ENCODE measurements around the gene TSPAN9. TPM values are rescaled to one million over a fixed set of nuclear protein-coding genes. Genes with fewer than 3 reads are reported as not detected.

The TSPAN9 gene
- total RNA-seq, 1 donor from 2014 or later: 23.8 TPM

GRCh38 chr12:3186546-3187215 is 109.5 kb downstream of the TSPAN9 start:
- Mint-ChIP-seq H3K4me3 (no peak overlapping the region), H3K9me3 (no peaks in the 10 kb centered on the region), H3K4me1 (peaks cover 5% of the 10 kb centered on the region), H3K27me3 (ENCODE audit: low read depth) (no peaks in the 10 kb centered on the region), H3K27ac (ENCODE audit: unreplicated experiment) (no peak overlapping the region), H3K36me3 (ENCODE audit: low read depth) (no peaks in the 10 kb centered on the region)
- TF ChIP-seq CTCF (conservative IDR thresholded peaks at IDR 0.05): no peak
- no peak for DNase-seq (ENCODE audit: low read depth, low spot score)

DNA sequence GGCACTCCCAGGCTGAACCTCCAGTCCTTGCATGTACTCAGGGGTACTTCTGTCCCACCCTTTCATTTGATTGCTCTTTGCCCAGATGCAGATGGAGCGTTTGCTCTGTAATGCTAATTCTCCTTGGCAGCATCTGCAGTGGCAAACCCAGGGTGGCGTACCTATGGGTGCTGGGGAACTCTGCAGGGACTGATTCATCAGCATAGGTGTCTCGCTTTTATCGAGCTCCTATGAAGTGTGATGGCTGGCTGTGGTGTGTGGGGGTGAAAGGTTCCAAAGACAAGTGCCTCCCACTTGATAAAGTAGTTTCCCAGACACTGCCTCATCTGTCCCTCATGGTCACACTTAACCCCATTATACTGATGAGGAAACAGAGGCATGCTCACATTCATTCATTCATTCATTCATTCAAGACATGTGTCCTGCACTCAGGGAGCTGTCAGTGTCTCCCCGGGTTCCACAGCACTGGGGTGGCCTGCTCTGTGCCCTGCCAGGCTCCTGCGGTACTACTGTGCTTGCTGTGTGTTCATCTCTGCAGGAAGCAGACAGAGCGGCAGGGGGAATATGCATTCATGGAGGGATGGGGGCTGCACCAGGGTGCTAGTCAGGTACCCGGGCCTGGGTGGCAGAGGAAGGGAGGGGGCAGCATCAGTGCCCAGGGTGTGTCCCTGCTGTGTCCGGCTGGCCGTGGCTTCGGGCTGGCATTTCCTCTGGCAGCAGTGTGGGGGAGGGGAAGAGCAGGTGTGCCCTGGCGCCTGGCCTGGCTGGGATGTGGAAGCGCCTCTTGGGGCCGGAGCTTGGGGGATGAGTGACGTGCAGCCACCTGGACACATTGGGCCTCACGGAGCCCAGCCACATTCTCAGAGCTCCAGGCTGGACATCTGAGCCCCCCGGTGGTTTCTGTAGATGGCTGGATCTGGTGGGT is 110.9 kb downstream of the TSPAN9 start:
- Mint-ChIP-seq H3K27me3 (ENCODE audit: low read depth) (no peaks in the 10 kb centered on the region), H3K27ac (ENCODE audit: unreplicated experiment) (no peak overlapping the region), H3K4me1 (peaks cover 10% of the 10 kb centered on the region), H3K4me3 (no peak overlapping the region), H3K36me3 (ENCODE audit: low read depth) (no peaks in the 10 kb centered on the region), H3K9me3 (no peaks in the 10 kb centered on the region)
- TF ChIP-seq CTCF (conservative IDR thresholded peaks at IDR 0.05): no peak
- no peak for DNase-seq (ENCODE audit: low read depth, low spot score)

- H3K27me3 Mint-ChIP-seq (ENCODE audit: low read depth): no peaks in the 10 kb centered on the region
- H3K27ac Mint-ChIP-seq (ENCODE audit: unreplicated experiment): no peak overlapping the region
- H3K4me3 Mint-ChIP-seq: no peak overlapping the region
- peaks cover 10% of the 10 kb centered on the region for H3K4me1 Mint-ChIP-seq
- TF ChIP-seq CTCF (conservative IDR thresholded peaks at IDR 0.05): no peak
- DNase-seq (ENCODE audit: low read depth, low spot score): no peak
- no peaks in the 10 kb centered on the region for H3K36me3 Mint-ChIP-seq (ENCODE audit: low read depth)
- no peaks in the 10 kb centered on the region for H3K9me3 Mint-ChIP-seq
Measured at GRCh38 chr12:3189282-3189681, 112.1 kb downstream of the TSPAN9 start.

DNA sequence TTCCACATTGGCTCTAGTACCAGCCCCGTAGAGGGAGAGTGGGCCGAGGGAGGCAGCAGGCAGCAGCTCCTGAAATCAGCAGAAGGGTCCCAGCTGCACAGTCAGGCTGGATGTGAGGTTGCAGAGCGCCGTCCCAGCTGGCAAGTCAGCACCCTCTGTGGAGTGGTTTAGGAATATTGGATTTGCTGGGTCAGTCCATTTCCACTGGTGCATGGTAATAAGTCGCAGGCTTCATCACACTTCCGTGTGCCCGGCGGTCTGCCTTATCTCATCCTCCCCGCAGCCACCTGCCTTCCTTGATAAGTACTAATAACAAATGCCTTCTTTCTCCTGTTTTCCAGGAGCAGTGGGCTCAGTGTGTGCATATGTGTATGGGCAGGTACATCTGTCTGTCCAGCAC is 112.9 kb downstream of the TSPAN9 start:
- no peak overlapping the region for H3K4me3 Mint-ChIP-seq
- H3K4me1 Mint-ChIP-seq: peaks cover 15% of the 10 kb centered on the region
- H3K36me3 Mint-ChIP-seq (ENCODE audit: low read depth): no peaks in the 10 kb centered on the region
- no peaks in the 10 kb centered on the region for H3K27me3 Mint-ChIP-seq (ENCODE audit: low read depth)
- H3K9me3 Mint-ChIP-seq: no peaks in the 10 kb centered on the region
- no peak for DNase-seq (ENCODE audit: low read depth, low spot score)
- no peak for TF ChIP-seq CTCF (conservative IDR thresholded peaks at IDR 0.05)
- H3K27ac Mint-ChIP-seq (ENCODE audit: unreplicated experiment): no peak overlapping the region

DNA sequence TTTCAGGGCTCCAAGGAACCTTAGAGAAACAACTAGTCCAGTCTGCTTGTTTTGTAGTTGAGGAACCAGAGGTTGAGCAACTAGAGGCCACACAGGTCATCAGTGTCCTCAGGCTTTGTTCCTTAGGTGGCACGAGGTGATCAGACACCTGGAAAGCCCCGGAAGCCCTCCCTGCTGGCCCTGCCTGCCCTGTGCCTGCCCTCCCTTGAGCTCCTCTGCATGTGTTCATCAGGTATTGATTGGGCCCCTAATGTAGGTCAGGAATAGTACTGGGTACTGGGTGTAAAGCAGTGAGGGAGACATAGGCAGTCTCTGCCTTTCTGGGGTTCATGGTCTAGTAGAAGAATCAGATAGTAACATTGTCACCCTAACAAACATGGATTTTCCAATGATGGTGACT is 114.3 kb downstream of the TSPAN9 start:
- Mint-ChIP-seq H3K9me3 (no peaks in the 10 kb centered on the region), H3K27ac (ENCODE audit: unreplicated experiment) (no peak overlapping the region), H3K36me3 (ENCODE audit: low read depth) (no peaks in the 10 kb centered on the region), H3K4me1 (peaks cover 11% of the 10 kb centered on the region), H3K27me3 (ENCODE audit: low read depth) (no peaks in the 10 kb centered on the region), H3K4me3 (no peak overlapping the region)
- DNase-seq (ENCODE audit: low read depth, low spot score): no peak
- no peak for TF ChIP-seq CTCF (conservative IDR thresholded peaks at IDR 0.05)

Data from neural crest cell (in vitro differentiated cells).